Measurements from ENCODE around the gene ARMC9. TPM values are rescaled to one million over a fixed set of nuclear protein-coding genes. Genes with fewer than 3 reads are reported as not detected.
"Not testable (repeated sequence)": the region's sequence is repeated elsewhere in the genome, so short reads cannot be mapped to it uniquely, and the experiment has no call there.

The ARMC9 gene
- total and polyA plus RNA-seq, 7 donors: 1.4 to 18.4 (median 2.2) TPM

- ATAC-seq: peak in 3 of 4 donors; percentile 36 to 75 (median 71)
- intact Hi-C loops (cut with DNase I): no loop called here
- no peaks in the 10 kb centered on the region for H3K36me3 ChIP-seq (ENCODE audit: insufficient read depth in 1 of 2, low read depth in 1 of 2)
- no peaks in the 10 kb centered on the region for H3K4me1 ChIP-seq
- WGBS, 3 donors: 66 to 70% (median 67%) methylated on average over 8 of the region's 8 CpGs
- no peak overlapping the region for H3K27ac ChIP-seq
- no peak overlapping the region for H3K4me3 ChIP-seq
- DNase-seq: no peak
- TF ChIP-seq, protein P1, sequence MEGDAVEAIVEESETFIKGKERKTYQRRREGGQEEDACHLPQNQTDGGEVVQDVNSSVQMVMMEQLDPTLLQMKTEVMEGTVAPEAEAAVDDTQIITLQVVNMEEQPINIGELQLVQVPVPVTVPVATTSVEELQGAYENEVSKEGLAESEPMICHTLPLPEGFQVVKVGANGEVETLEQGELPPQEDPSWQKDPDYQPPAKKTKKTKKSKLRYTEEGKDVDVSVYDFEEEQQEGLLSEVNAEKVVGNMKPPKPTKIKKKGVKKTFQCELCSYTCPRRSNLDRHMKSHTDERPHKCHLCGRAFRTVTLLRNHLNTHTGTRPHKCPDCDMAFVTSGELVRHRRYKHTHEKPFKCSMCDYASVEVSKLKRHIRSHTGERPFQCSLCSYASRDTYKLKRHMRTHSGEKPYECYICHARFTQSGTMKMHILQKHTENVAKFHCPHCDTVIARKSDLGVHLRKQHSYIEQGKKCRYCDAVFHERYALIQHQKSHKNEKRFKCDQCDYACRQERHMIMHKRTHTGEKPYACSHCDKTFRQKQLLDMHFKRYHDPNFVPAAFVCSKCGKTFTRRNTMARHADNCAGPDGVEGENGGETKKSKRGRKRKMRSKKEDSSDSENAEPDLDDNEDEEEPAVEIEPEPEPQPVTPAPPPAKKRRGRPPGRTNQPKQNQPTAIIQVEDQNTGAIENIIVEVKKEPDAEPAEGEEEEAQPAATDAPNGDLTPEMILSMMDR (IDR thresholded peaks at IDR 0.05): no peak
- H3K27me3 ChIP-seq (ENCODE audit: insufficient read depth in 3 of 3, low read length in 2 of 3): no peaks in the 10 kb centered on the region
- H3K9me3 ChIP-seq: no peaks in the 10 kb centered on the region
These were observed 101.7 kb downstream of the ARMC9 start for GRCh38 chr2:231300020-231300721.

DNA sequence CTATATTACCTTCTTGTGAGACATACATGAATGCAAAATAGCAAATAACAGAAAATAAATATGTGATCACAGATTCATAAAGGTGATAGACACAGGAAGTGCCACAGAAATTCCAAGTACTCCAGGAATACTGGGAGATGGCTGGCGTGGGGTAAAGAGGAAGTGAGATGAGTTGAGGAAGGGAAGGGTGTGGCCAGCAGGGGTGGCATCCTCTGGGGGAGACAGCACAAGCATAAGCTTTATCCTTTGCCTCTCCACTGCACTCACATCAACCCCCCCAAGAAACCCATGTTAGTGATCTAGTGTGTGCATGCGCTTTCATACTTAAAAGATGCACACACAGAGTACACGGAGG lies 102.3 kb downstream of the ARMC9 start:
- Histone ChIP-seq H3K9me3 (no peaks in the 10 kb centered on the region), H3K27me3 (ENCODE audit: insufficient read depth in 3 of 3, low read length in 2 of 3) (no peaks in the 10 kb centered on the region), H3K4me1 (no peaks in the 10 kb centered on the region), H3K4me3 (no peak overlapping the region), H3K27ac (no peak overlapping the region), H3K36me3 (ENCODE audit: insufficient read depth in 1 of 2, low read depth in 1 of 2) (no peaks in the 10 kb centered on the region)
- ATAC-seq: no peak
- 79 to 88% (median 80%) methylated on average over 3 of the region's 3 CpGs for WGBS, 3 donors
- no peak for DNase-seq
- TF ChIP-seq, protein P1 (IDR thresholded peaks at IDR 0.05): no peak
- intact Hi-C loops (cut with DNase I): no loop called here

- H3K27ac ChIP-seq; H3K4me3 ChIP-seq; H3K27me3 ChIP-seq (ENCODE audit: insufficient read depth in 3 of 3, low read length in 2 of 3); H3K9me3 ChIP-seq; ATAC-seq; intact Hi-C loops (cut with DNase I); H3K4me1 ChIP-seq; DNase-seq; H3K36me3 ChIP-seq (ENCODE audit: insufficient read depth in 1 of 2, low read depth in 1 of 2): not testable (repeated sequence)
- WGBS, 3 donors: 95 to 99% (median 96%) methylated on average over 6 of the region's 6 CpGs
These were observed 105.8 kb downstream of the ARMC9 start for GRCh38 chr2:231304259-231304658.

- H3K4me1 ChIP-seq: no peaks in the 10 kb centered on the region
- no peak overlapping the region for H3K27ac ChIP-seq
- intact Hi-C loops (cut with DNase I): no loop called here
- H3K27me3 ChIP-seq (ENCODE audit: insufficient read depth in 3 of 3, low read length in 2 of 3): no peaks in the 10 kb centered on the region
- ATAC-seq (no peak), DNase-seq (no peak)
- WGBS, 3 donors: 73 to 84% (median 75%) methylated on average over 5 of the region's 5 CpGs
- H3K36me3 ChIP-seq (ENCODE audit: insufficient read depth in 1 of 2, low read depth in 1 of 2): no peaks in the 10 kb centered on the region
- H3K4me3 ChIP-seq: no peak overlapping the region
- TF ChIP-seq, protein P1 (IDR thresholded peaks at IDR 0.05): no peak
- no peaks in the 10 kb centered on the region for H3K9me3 ChIP-seq
These were observed 106.8 kb downstream of the ARMC9 start for GRCh38 chr2:231305221-231305620.

GRCh38 chr2:231306791-231307393 lies 108.5 kb downstream of the ARMC9 start:
- H3K4me3 ChIP-seq: no peak overlapping the region
- 77 to 84% (median 83%) methylated on average over 6 of the region's 6 CpGs for WGBS, 3 donors
- intact Hi-C loops (cut with DNase I): no loop called here
- no peak for ATAC-seq
- no peak for DNase-seq
- H3K36me3 ChIP-seq (ENCODE audit: insufficient read depth in 1 of 2, low read depth in 1 of 2): no peaks in the 10 kb centered on the region
- H3K27ac ChIP-seq: no peak overlapping the region
- no peaks in the 10 kb centered on the region for H3K9me3 ChIP-seq
- TF ChIP-seq, protein P1 (IDR thresholded peaks at IDR 0.05): no peak
- H3K4me1 ChIP-seq: no peaks in the 10 kb centered on the region
- no peaks in the 10 kb centered on the region for H3K27me3 ChIP-seq (ENCODE audit: insufficient read depth in 3 of 3, low read length in 2 of 3)

All from psoas muscle (tissue), 8 donors.